NCI-H1694 treated with DMSO at 0.1 percent for 48 hours (cell line): ENCODE measurements around the gene HERC4.
"Not testable (repeated sequence)": the region's sequence is repeated elsewhere in the genome, so short reads cannot be mapped to it uniquely, and the experiment has no call there.

Source experiments
- DNase-seq: peaks from one replicate; lab custom pipeline; 2025; lab: John Stamatoyannopoulos, UW

HERC4 gene

GRCh38 chr10:68047554-68048327 is 27.3 kb downstream of the HERC4 start:
- DNase-seq = no peak

GRCh38 chr10:68047122-68047521 is 28.0 kb downstream of the HERC4 start:
- DNase-seq = no peak

- no peak for DNase-seq
These were observed 28.4 kb downstream of the HERC4 start for GRCh38 chr10:68046642-68047041.

- no peak for DNase-seq
These were observed 32.1 kb downstream of the HERC4 start for GRCh38 chr10:68043030-68043429.

GRCh38 chr10:68032113-68032512 is 43.0 kb downstream of the HERC4 start:
- no peak for DNase-seq

- no peak for DNase-seq
These were observed 47.7 kb downstream of the HERC4 start for GRCh38 chr10:68027429-68027828.

- no peak for DNase-seq
These were observed 51.8 kb downstream of the HERC4 start for GRCh38 chr10:68023292-68023691.

- not testable (repeated sequence) for DNase-seq
These were observed 52.8 kb downstream of the HERC4 start for GRCh38 chr10:68022324-68022723.

- DNase-seq = not testable (repeated sequence)
These were observed 58.6 kb downstream of the HERC4 start for GRCh38 chr10:68016519-68016918.

- DNase-seq = no peak
These were observed 64.6 kb downstream of the HERC4 start for GRCh38 chr10:68010426-68010940.

GRCh38 chr10:68007356-68007755 is 67.7 kb downstream of the HERC4 start:
- no peak for DNase-seq

GRCh38 chr10:68001539-68001938 is 73.5 kb downstream of the HERC4 start:
- DNase-seq = no peak

- DNase-seq = no peak
These were observed 74.1 kb downstream of the HERC4 start for GRCh38 chr10:68001000-68001399.

- no peak for DNase-seq
These were observed 85.0 kb downstream of the HERC4 start for GRCh38 chr10:67990093-67990492.

- no peak for DNase-seq
These were observed 86.5 kb downstream of the HERC4 start for GRCh38 chr10:67988606-67989005.

GRCh38 chr10:67982603-67983002 is 92.5 kb downstream of the HERC4 start:
- DNase-seq = not testable (repeated sequence)

GRCh38 chr10:67978749-67979148 is 96.3 kb downstream of the HERC4 start:
- DNase-seq = no peak

GRCh38 chr10:67977251-67977650 is 97.8 kb downstream of the HERC4 start:
- no peak for DNase-seq

GRCh38 chr10:67976292-67977245 is 98.5 kb downstream of the HERC4 start:
- no peak for DNase-seq

GRCh38 chr10:67975871-67976270 is 99.2 kb downstream of the HERC4 start:
- no peak for DNase-seq

- no peak for DNase-seq
These were observed 103.8 kb downstream of the HERC4 start for GRCh38 chr10:67971311-67971710.

- no peak for DNase-seq
These were observed 105.2 kb downstream of the HERC4 start for GRCh38 chr10:67969875-67970274.

GRCh38 chr10:67966035-67966434 is 109.0 kb downstream of the HERC4 start:
- DNase-seq = not testable (repeated sequence)
